H1 (cell line): Measurements from ENCODE around the gene ULK1. TPM values are rescaled to one million over a fixed set of nuclear protein-coding genes. Genes with fewer than 3 reads are reported as not detected.

Source experiments
- CTCF ChIA-PET: fragments of 300-600 bp; sonication (Branson Sonifier 250); formaldehyde crosslinking; loops from one replicate; lab custom pipeline; 2021; ENCODE audit not compliant: partially characterized antibody; lab: Charles Lee
- POLR2A ChIA-PET: fragments of 300-600 bp; sonication (Branson Sonifier 250); formaldehyde crosslinking; loops from one replicate; lab custom pipeline; 2021; ENCODE audit warnings: inconsistent platforms; ENCODE audit not compliant: partially characterized antibody; lab: Charles Lee
- DNase-seq, 2 experiments: peaks; one replicate each; pipeline versions ENCODE4 v3.0.0 to v3.0.0-alpha.2; 2010 to 2022; ENCODE audit warnings: low spot score in 2 of 2, low read depth in 1 of 2, mixed read lengths in 1 of 2
- FAIRE-seq: peaks from 2 replicates; lab custom pipeline; 2011; peaks lifted over from hg19 to GRCh38; lab: Jason Lieb, UNC
- H2AFZ ChIP-seq: 2 replicates; pipeline ENCODE4 v1.8.1; 2012; ENCODE audit warnings: low read length, inconsistent platforms
- H2AK5ac ChIP-seq: 2 replicates; pipeline ENCODE4 v1.6.1; 2013; ENCODE audit warnings: low read depth, low read length
- H2BK120ac ChIP-seq: replicated peaks from 2 replicates; pipeline ENCODE3; 2013; ENCODE audit warnings: low read depth, low read length, inconsistent platforms
- H2BK12ac ChIP-seq: 2 replicates; pipeline ENCODE4 v1.6.1; 2013; ENCODE audit warnings: low read depth, low read length
- H2BK15ac ChIP-seq: 2 replicates; pipeline ENCODE4 v1.6.1; 2013; ENCODE audit warnings: low read length
- H2BK20ac ChIP-seq: 2 replicates; pipeline ENCODE4 v1.6.1; 2013; ENCODE audit warnings: low read length
- H2BK5ac ChIP-seq: 2 replicates; pipeline ENCODE4 v1.6.1; 2013; ENCODE audit warnings: low read depth, low read length
- H3K14ac ChIP-seq: 2 replicates; pipeline ENCODE4 v1.6.1; 2013; ENCODE audit warnings: inconsistent platforms; ENCODE audit not compliant: insufficient read length
- H3K18ac ChIP-seq: 2 replicates; pipeline ENCODE4 v1.6.1; 2013; ENCODE audit warnings: low read length; ENCODE audit errors: extremely low read depth
- H3K23ac ChIP-seq: 2 replicates; pipeline ENCODE4 v1.6.1; 2013; ENCODE audit warnings: inconsistent platforms; ENCODE audit not compliant: insufficient read length
- H3K23me2 ChIP-seq: 2 replicates; pipeline ENCODE4 v1.6.1; 2013; ENCODE audit warnings: low read depth, low read length
- H3K27ac ChIP-seq: 2 replicates; pipeline ENCODE4 v1.6.1; 2011; ENCODE audit warnings: low read depth, low read length, inconsistent platforms
- H3K27me3 ChIP-seq, 4 experiments: replicated peaks in 1 of 4; 1 replicate in 1 of 4; 2 replicates in 3 of 4; pipeline versions ENCODE4 v1.6.1 to v1.8.1; 2011 to 2013; ENCODE audit warnings: low read length in 3 of 4, mild to moderate bottlenecking in 3 of 4, inconsistent platforms in 2 of 4, mixed read lengths in 2 of 4, moderate library complexity in 1 of 4; ENCODE audit not compliant: control insufficient read depth in 3 of 4, insufficient read depth in 3 of 4; ENCODE audit errors: extremely low read depth in 1 of 4
- H3K36me3 ChIP-seq, 4 experiments: 2 replicates each; pipeline versions ENCODE4 v1.6.1 to v1.8.1; 2011 to 2013; ENCODE audit warnings: mild to moderate bottlenecking in 4 of 4, low read length in 3 of 4, moderate library complexity in 2 of 4, control low read depth in 1 of 4, inconsistent platforms in 1 of 4; ENCODE audit not compliant: insufficient read depth in 4 of 4, control insufficient read depth in 2 of 4
- H3K4ac ChIP-seq: replicated peaks from 2 replicates; pipeline ENCODE3; 2013; ENCODE audit warnings: low read length, low read depth, mixed read lengths, inconsistent platforms; ENCODE audit not compliant: insufficient read length
- H3K4me1 ChIP-seq, 4 experiments: replicated peaks in 1 of 4; 1 replicate in 1 of 4; 2 replicates in 3 of 4; pipeline versions ENCODE4 v1.6.1 to v1.8.1; 2011 to 2013; ENCODE audit warnings: low read length in 3 of 4, inconsistent platforms in 2 of 4, mixed read lengths in 1 of 4; ENCODE audit not compliant: insufficient read depth in 4 of 4, control insufficient read depth in 3 of 4
- H3K4me2 ChIP-seq, 2 experiments: 2 replicates each; pipeline versions ENCODE4 v1.6.1 to v1.8.1; 2011 to 2013; ENCODE audit warnings: low read depth in 2 of 2, low read length in 2 of 2, control low read depth in 1 of 2, inconsistent platforms in 1 of 2, mild to moderate bottlenecking in 1 of 2; ENCODE audit not compliant: insufficient read depth in 1 of 2
- H3K4me3 ChIP-seq, 4 experiments: fragments of 200-600, 300-600 bp in 1 of 4; sonication (generic), shearing (Covaris generic), sonication (Bioruptor Twin) in 1 of 4; 2 replicates each; pipeline versions ENCODE4 v1.5.1 to v1.8.1; 2011 to 2016; ENCODE audit warnings: low read length in 4 of 4, low read depth in 3 of 4, control low read depth in 2 of 4, inconsistent platforms in 2 of 4, mild to moderate bottlenecking in 2 of 4, mixed read lengths in 1 of 4, moderate library complexity in 1 of 4; ENCODE audit not compliant: insufficient read depth in 2 of 4; ENCODE audit errors: extremely low read depth in 1 of 4
- H3K56ac ChIP-seq: replicated peaks from 2 replicates; pipeline ENCODE3; 2013; ENCODE audit warnings: low read depth, mild to moderate bottlenecking, mixed read lengths, low read length, inconsistent platforms; ENCODE audit not compliant: insufficient read length
- H3K79me1 ChIP-seq: 2 replicates; pipeline ENCODE4 v1.6.1; 2013; ENCODE audit warnings: low read depth, low read length, control low read depth
- H3K79me2 ChIP-seq, 2 experiments: 2 replicates each; pipeline versions ENCODE4 v1.6.1 to v1.8.1; 2012 to 2013; ENCODE audit warnings: low read length in 2 of 2, mild to moderate bottlenecking in 2 of 2, inconsistent platforms in 1 of 2; ENCODE audit not compliant: insufficient read depth in 2 of 2, control insufficient read depth in 1 of 2
- H3K9ac ChIP-seq, 4 experiments: replicated peaks in 1 of 4; 1 replicate in 1 of 4; 2 replicates in 3 of 4; pipeline versions ENCODE4 v1.6.1 to v1.8.1; 2011 to 2013; ENCODE audit warnings: low read depth in 3 of 4, low read length in 3 of 4, control low read depth in 2 of 4, mild to moderate bottlenecking in 2 of 4, moderate library complexity in 2 of 4, inconsistent platforms in 1 of 4; ENCODE audit errors: extremely low read depth in 1 of 4
- H3K9me3 ChIP-seq, 2 experiments: 2 replicates each; pipeline versions ENCODE4 v1.6.1 to v1.8.1; 2012 to 2013; ENCODE audit warnings: mild to moderate bottlenecking in 2 of 2, moderate library complexity in 2 of 2, control low read depth in 1 of 2, inconsistent platforms in 1 of 2, low read depth in 1 of 2, low read length in 1 of 2, mixed read lengths in 1 of 2; ENCODE audit not compliant: insufficient read depth in 2 of 2
- H4K20me1 ChIP-seq, 2 experiments: replicated peaks in 1 of 2; 2 replicates each; pipeline versions ENCODE3 to v1.8.1; 2011 to 2013; ENCODE audit warnings: inconsistent platforms in 2 of 2, low read length in 2 of 2, mild to moderate bottlenecking in 1 of 2; ENCODE audit not compliant: insufficient read depth in 2 of 2, control insufficient read depth in 1 of 2
- H4K5ac ChIP-seq: 2 replicates; pipeline ENCODE4 v1.6.1; 2013; ENCODE audit warnings: low read length, low read depth, mixed read lengths, inconsistent platforms; ENCODE audit not compliant: insufficient read length
- H4K8ac ChIP-seq: 2 replicates; pipeline ENCODE4 v1.8.0; 2013; ENCODE audit warnings: mild to moderate bottlenecking, moderate library complexity, low read length, inconsistent platforms; ENCODE audit not compliant: insufficient read depth; ENCODE audit errors: extremely low read depth
- H4K91ac ChIP-seq: replicated peaks from 2 replicates; pipeline ENCODE3; 2013; ENCODE audit warnings: low read length, mixed read lengths, inconsistent platforms; ENCODE audit not compliant: insufficient read length
- ASH2L ChIP-seq: fragments of 200-600, 300-600 bp; sonication (generic); IDR thresholded peaks from one replicate; pipeline ENCODE4 v1.7.1; 2017; ENCODE audit warnings: low read length
- BCL11A ChIP-seq, 2 experiments: IDR thresholded peaks; one replicate each; pipeline ENCODE4 v1.6.1; 2011; ENCODE audit warnings: low read depth in 2 of 2, low read length in 2 of 2, mild to moderate bottlenecking in 2 of 2
- JUN ChIP-seq: IDR thresholded peaks from 2 replicates; pipeline ENCODE4 v1.6.1; 2011; ENCODE audit warnings: low read depth, mild to moderate bottlenecking, improper control_type of control experiment, low read length
- PHF8 ChIP-seq: fragments of 200-600 bp; sonication (generic); conservative IDR thresholded peaks from 2 replicates; pipeline ENCODE4 v1.7.1; 2012; ENCODE audit warnings: low read depth, mild to moderate bottlenecking, inconsistent platforms, low read length, moderate library complexity
- RXRA ChIP-seq: IDR thresholded peaks from 2 replicates; pipeline ENCODE4 v1.6.1; 2011; ENCODE audit warnings: low read depth, mild to moderate bottlenecking, low read length, moderate library complexity; ENCODE audit not compliant: insufficient read depth
- SIN3A ChIP-seq, 2 experiments: IDR thresholded peaks in 1 of 2; conservative IDR thresholded peaks in 1 of 2; 2 replicates each; pipeline ENCODE4 v1.6.1; 2011 to 2012; ENCODE audit warnings: low read length in 2 of 2, improper control_type of control experiment in 1 of 2, low read depth in 1 of 2, mild to moderate bottlenecking in 1 of 2
- TAF7 ChIP-seq: optimal IDR thresholded peaks from 2 replicates; pipeline ENCODE3; 2011; ENCODE audit warnings: low read depth, mild to moderate bottlenecking, inconsistent platforms, low read length, moderate library complexity, borderline replicate concordance
- TBP ChIP-seq: IDR thresholded peaks from 2 replicates; pipeline ENCODE4 v1.6.1; 2011; ENCODE audit warnings: low read depth, low read length, improper control_type of control experiment
- TCF12 ChIP-seq: IDR thresholded peaks from 2 replicates; pipeline ENCODE4 v1.6.1; 2011; ENCODE audit warnings: low read depth, mild to moderate bottlenecking, low read length
- TEAD4 ChIP-seq: IDR thresholded peaks from 2 replicates; pipeline ENCODE4 v1.6.1; 2012; ENCODE audit warnings: low read depth, low read length, inconsistent platforms, mixed read lengths
- whole genome bisulfite sequencing, 2 experiments: shearing (Covaris generic) in 1 of 2; methylation state at CpG; one replicate each; pipeline versions ENCODE4 v1.1.6 to v1.1.7; 2013 to 2015; ENCODE audit warnings: low lambda C conversion rate in 2 of 2, mixed read lengths in 2 of 2, inconsistent platforms in 1 of 2, low coverage in 1 of 2, missing lambda C conversion rate in 1 of 2; ENCODE audit not compliant: insufficient replicate concordance in 2 of 2, insufficient coverage in 1 of 2, insufficient read length in 1 of 2; ENCODE audit errors: extremely low coverage in 1 of 2, missing lambda C conversion rate in 1 of 2; 5-methylcytosine and 5-hydroxymethylcytosine counted together
- polyA plus RNA-seq, 7 experiments: library from polyadenylated mRNA; depleted of rRNA in 3 of 7; stranded (reverse) in 5 of 7; unstranded in 2 of 7; fragments of >200 nt in 5 of 7; fragments of 200-250 nt in 2 of 7; gene quantifications; 1 replicate in 5 of 7; 2 replicates in 1 of 7; 4 replicates in 1 of 7; pipeline versions ENCODE4 v1.2.1 to v1.2.3, GENCODE V29; 2011 to 2013; ENCODE audit warnings: missing spikeins in 2 of 7, mixed read lengths in 2 of 7
- total RNA-seq: library from RNA; stranded (reverse); fragmentation: NEBNext Ultra II Directional; extraction: Animal tissue kit (Norgen Biotek cat#: 25700); gene quantifications from 2 replicates; pipeline ENCODE4 v1.2.1, GENCODE V29; 2021
- TF ChIP-seq, protein P1 (sequence below): IDR thresholded peaks from 2 replicates; pipeline ENCODE4 v1.6.1; 2012; ENCODE audit warnings: inconsistent platforms

ULK1 gene
- total and polyA plus RNA-seq, 2 of the 8 experiments (the other 6 are each of a cell fraction or from before 2014, with no cell fraction given), result 13.0 to 44.1 TPM

- Histone ChIP-seq H2BK12ac (no peak overlapping the region), H3K4me2 (no peak overlapping the region), H3K27me3 (no peaks in the 10 kb centered on the region; a peak in 1 of 7 replicates), H3K18ac (no peak overlapping the region), H3K23ac (no peak overlapping the region), H4K91ac (no peak overlapping the region), H2BK15ac (no peak overlapping the region), H4K5ac (no peak overlapping the region)
- POLR2A ChIA-PET, result interaction anchor here (0.8 to 1.9 kb wide), 3 partner anchors 9 to 13 kb away, joined by 3 to 5 read pairs (median 3); no protein-coding TSS in a partner anchor
- TF ChIP-seq SIN3A (conservative IDR thresholded peaks at IDR 0.05 in 1 of 2, IDR thresholded peaks at IDR 0.05 in 1 of 2; ENCODE audit: low read depth in 1 of 2, low read length in 2 of 2), result no peak
- TF ChIP-seq TAF7, result no peak
- TF ChIP-seq JUN, result no peak
- no peak for TF ChIP-seq PHF8
- TF ChIP-seq ASH2L, result no peak
- TF ChIP-seq TEAD4, result no peak
- no peak for TF ChIP-seq TCF12
- TF ChIP-seq, protein P1, sequence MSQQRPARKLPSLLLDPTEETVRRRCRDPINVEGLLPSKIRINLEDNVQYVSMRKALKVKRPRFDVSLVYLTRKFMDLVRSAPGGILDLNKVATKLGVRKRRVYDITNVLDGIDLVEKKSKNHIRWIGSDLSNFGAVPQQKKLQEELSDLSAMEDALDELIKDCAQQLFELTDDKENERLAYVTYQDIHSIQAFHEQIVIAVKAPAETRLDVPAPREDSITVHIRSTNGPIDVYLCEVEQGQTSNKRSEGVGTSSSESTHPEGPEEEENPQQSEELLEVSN, result no peak
- TF ChIP-seq TBP, result no peak
- TF ChIP-seq RXRA, result no peak
- TF ChIP-seq BCL11A (IDR thresholded peaks at IDR 0.05; ENCODE audit: low read depth in 2 of 2, low read length in 2 of 2), result no peak
- TF ChIP-seq, all 59 proteins: peak for 0
- no peak overlapping the region for H3K4ac ChIP-seq
- H2BK120ac ChIP-seq, result no peak overlapping the region
- H3K36me3 ChIP-seq, result no peaks in the 10 kb centered on the region
- H2BK20ac ChIP-seq, result no peak overlapping the region
- CTCF ChIA-PET, result interaction anchor here (0.6 to 1.5 kb wide), 2 partner anchors 54 to 421 kb away, joined by 3 read pairs; no protein-coding TSS in a partner anchor
- DNase-seq, result no peak
- H4K20me1 ChIP-seq, result no peaks in the 10 kb centered on the region
- H3K27ac ChIP-seq, result no peak overlapping the region
- H3K4me3 ChIP-seq, result no peak overlapping the region
- no peak overlapping the region for H3K56ac ChIP-seq
- no peak overlapping the region for H4K8ac ChIP-seq
- H2AFZ ChIP-seq, result no peak overlapping the region
- H3K79me1 ChIP-seq, result no peaks in the 10 kb centered on the region
- H3K4me1 ChIP-seq, result no peaks in the 10 kb centered on the region
- H3K9me3 ChIP-seq, result peaks cover 0 to 3% of the 10 kb centered on the region in 2 experiments; a peak in 1 of 4 replicates
- WGBS, 2 experiments, result 90% methylated on average over 13 of the region's 21 CpGs; no CpG with 5 or more reads in 1 of the 2 experiments
- H3K23me2 ChIP-seq, result no peaks in the 10 kb centered on the region
- no peak overlapping the region for H2BK5ac ChIP-seq
- no peaks in the 10 kb centered on the region for H3K79me2 ChIP-seq
- FAIRE-seq, result no peak
- no peak overlapping the region for H3K9ac ChIP-seq
- H2AK5ac ChIP-seq, result no peak overlapping the region
- no peak overlapping the region for H3K14ac ChIP-seq
Observed at GRCh38 chr12:131873293-131873692, 21.1 kb upstream of the ULK1 start.
